SK-N-MC (cell line): ENCODE data around the gene KCTD6.

Experiments
- EZH2 ChIP-seq: fragments of 200-600 bp; sonication (generic); IDR thresholded peaks from one replicate; pipeline ENCODE4 v1.6.1; 2017; ENCODE audit warnings: antibody characterized with exemption
- FOXP2 ChIP-seq: optimal IDR thresholded peaks from 2 replicates; pipeline ENCODE3; 2011; ENCODE audit warnings: mild to moderate bottlenecking, moderate library complexity; ENCODE audit not compliant: insufficient read depth; ENCODE audit errors: extremely low read length, control extremely low read depth
- POLR2AphosphoS5 ChIP-seq: IDR thresholded peaks from 2 replicates; pipeline ENCODE4 v1.6.1; 2012; ENCODE audit warnings: mild to moderate bottlenecking, low read depth, low read length, borderline replicate concordance

DNA sequence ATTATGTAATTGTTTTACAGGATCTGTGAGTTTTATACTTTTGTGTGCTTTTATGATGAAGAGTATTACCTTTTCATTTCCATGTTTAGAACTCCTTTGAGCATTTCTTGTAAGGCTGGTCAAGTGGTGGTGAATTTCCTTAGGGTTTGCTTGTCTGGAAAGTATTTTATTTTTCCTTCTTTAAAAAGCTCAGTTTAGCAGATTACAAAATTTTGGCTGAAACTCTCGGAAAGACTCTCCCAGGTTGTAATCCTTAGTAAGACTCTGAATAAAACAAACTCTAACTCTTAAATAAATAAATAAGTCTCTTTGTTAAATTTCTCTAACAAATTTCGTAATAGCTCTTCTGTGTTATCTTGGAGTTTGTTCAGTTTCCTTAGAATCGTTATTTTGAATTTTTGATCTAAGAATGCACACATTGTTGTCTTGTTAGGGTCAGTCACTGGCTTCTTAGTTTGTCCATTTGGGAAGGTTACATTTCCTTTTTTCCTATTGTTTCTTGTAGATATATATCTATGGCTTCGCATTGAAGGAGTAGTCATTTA is 59.8 kb downstream of the KCTD6 start:
- no peak for TF ChIP-seq EZH2
- no peak for TF ChIP-seq POLR2AphosphoS5
- TF ChIP-seq FOXP2 = no peak
